SK-N-SH (cell line): ENCODE results near the gene ESM1. TPM values are rescaled to one million over a fixed set of nuclear protein-coding genes. Genes with fewer than 3 reads are reported as not detected.

Experiments used
- CTCF ChIA-PET: fragments of 300-600, 350-600 bp; formaldehyde crosslinking; extraction: SDS; loops from one replicate; lab custom pipeline; 2021; lab: Yijun Ruan, JAX
- POLR2A ChIA-PET: fragments of 350-600 bp; sonication (Branson Sonifier 250); formaldehyde crosslinking; extraction: SDS; loops from one replicate; lab custom pipeline; 2020; ENCODE audit warnings: antibody characterized with exemption, inconsistent platforms; lab: Yijun Ruan, JAX
- DNase-seq: peaks from one replicate; pipeline ENCODE4 v3.0.0; 2012
- H2AFZ ChIP-seq: fragments of 200-600 bp; sonication (generic); 2 replicates; pipeline ENCODE4 v1.8.1; 2016; ENCODE audit warnings: antibody characterized with exemption, mild to moderate bottlenecking, low read depth
- H3F3A ChIP-seq: fragments of 200-600 bp; sonication (generic); replicated peaks from 2 replicates; pipeline ENCODE3; 2016; ENCODE audit warnings: antibody characterized with exemption, mild to moderate bottlenecking; ENCODE audit not compliant: insufficient read depth
- H3K27ac ChIP-seq, 2 experiments: fragments of 200-500 bp in 1 of 2; fragments of 200-600 bp in 1 of 2; sonication (Bioruptor generic) in 1 of 2; sonication (generic), shearing (Covaris generic) in 1 of 2; 2 replicates each; pipeline versions ENCODE4 v1.5.1 to v1.6.1; 2014 to 2016; ENCODE audit warnings: low read depth in 2 of 2, inconsistent platforms in 1 of 2, low read length in 1 of 2, mild to moderate bottlenecking in 1 of 2, mixed read lengths in 1 of 2
- H3K27me3 ChIP-seq: fragments of 200-600 bp; sonication (generic), shearing (Covaris generic); 2 replicates; pipeline ENCODE4 v1.6.1; 2016; ENCODE audit warnings: mixed run types; ENCODE audit not compliant: insufficient read depth
- H3K36me3 ChIP-seq, 2 experiments: fragments of 200-500 bp in 1 of 2; fragments of 200-600 bp in 1 of 2; sonication (Bioruptor generic) in 1 of 2; sonication (generic) in 1 of 2; replicated peaks in 1 of 2; 2 replicates each; pipeline versions ENCODE3 to v1.5.1; 2014 to 2016; ENCODE audit warnings: low read length in 1 of 2, mild to moderate bottlenecking in 1 of 2; ENCODE audit not compliant: insufficient read depth in 2 of 2, control insufficient read depth in 1 of 2
- H3K4me1 ChIP-seq, 2 experiments: fragments of 200-500 bp in 1 of 2; fragments of 200-600 bp in 1 of 2; sonication (Bioruptor generic) in 1 of 2; sonication (generic), shearing (Covaris generic) in 1 of 2; 2 replicates each; pipeline versions ENCODE4 v1.5.1 to v1.6.1; 2014 to 2016; ENCODE audit warnings: low read depth in 1 of 2, low read length in 1 of 2, mixed run types in 1 of 2; ENCODE audit not compliant: insufficient read depth in 2 of 2, control insufficient read depth in 1 of 2
- H3K4me2 ChIP-seq: fragments of 200-600 bp; sonication (generic), shearing (Covaris generic); 2 replicates; pipeline ENCODE4 v1.6.1; 2017; ENCODE audit warnings: mixed run types
- H3K4me3 ChIP-seq, 2 experiments: fragments of 200-500 bp in 1 of 2; fragments of 200-600 bp in 1 of 2; sonication (Bioruptor generic) in 1 of 2; sonication (generic), shearing (Covaris generic) in 1 of 2; 2 replicates each; pipeline versions ENCODE4 v1.5.1 to v1.8.1; 2014 to 2016; ENCODE audit warnings: low read depth in 2 of 2, inconsistent platforms in 1 of 2, low read length in 1 of 2, mild to moderate bottlenecking in 1 of 2, mixed read lengths in 1 of 2, moderate library complexity in 1 of 2
- H3K79me2 ChIP-seq: fragments of 200-600 bp; sonication (generic); 2 replicates; pipeline ENCODE4 v1.8.1; 2017; ENCODE audit warnings: mild to moderate bottlenecking; ENCODE audit not compliant: insufficient read depth
- H3K9ac ChIP-seq: fragments of 200-600 bp; sonication (generic); 2 replicates; pipeline ENCODE4 v1.6.1; 2017; ENCODE audit warnings: mixed run types
- H3K9me2 ChIP-seq: fragments of 200-600 bp; sonication (generic); 2 replicates; pipeline ENCODE4 v1.6.1; 2017; ENCODE audit warnings: mixed run types
- H3K9me3 ChIP-seq: fragments of 200-600 bp; sonication (generic); 2 replicates; pipeline ENCODE4 v1.6.1; 2017; ENCODE audit warnings: mixed run types, mild to moderate bottlenecking, moderate library complexity
- H4K20me1 ChIP-seq: fragments of 200-600 bp; sonication (generic); 2 replicates; pipeline ENCODE4 v1.6.1; 2017; ENCODE audit warnings: mild to moderate bottlenecking, mixed run types; ENCODE audit not compliant: insufficient read depth
- FOSL2 ChIP-seq: IDR thresholded peaks from 2 replicates; pipeline ENCODE4 v1.4.0; 2012; ENCODE audit warnings: low read depth, mild to moderate bottlenecking, moderate library complexity, borderline replicate concordance
- JUND ChIP-seq: IDR thresholded peaks from 2 replicates; pipeline ENCODE4 v1.4.0; 2012
- RCOR1 ChIP-seq: fragments of 150-350 bp; IDR thresholded peaks from 2 replicates; pipeline ENCODE4 v1.6.1; 2017; ENCODE audit warnings: antibody characterized with exemption, low read length
- TCF12 ChIP-seq: IDR thresholded peaks from 2 replicates; pipeline ENCODE4 v1.4.0; 2012
- WGBS: methylation state at CpG from one replicate; pipeline ENCODE4 v1.1.6; 2017; ENCODE audit warnings: low lambda C conversion rate; 5-methylcytosine and 5-hydroxymethylcytosine counted together
- polyA plus RNA-seq, 3 experiments: library from polyadenylated mRNA; depleted of rRNA; stranded (reverse); fragments of >200 nt; gene quantifications; 2 replicates each; pipeline ENCODE4 v1.2.3, GENCODE V29; 2012
- TF ChIP-seq, protein P1 (sequence below): fragments of 200-600 bp; sonication (generic); IDR thresholded peaks from 2 replicates; pipeline ENCODE4 v1.6.1; 2017; ENCODE audit warnings: antibody characterized with exemption, mild to moderate bottlenecking, moderate library complexity
- TF ChIP-seq, protein P2 (sequence below): fragments of 150-350 bp; IDR thresholded peaks from 2 replicates; pipeline ENCODE4 v1.6.1; 2016; ENCODE audit warnings: mild to moderate bottlenecking, low read depth, low read length
- TF ChIP-seq, protein P3 (sequence below): IDR thresholded peaks from 2 replicates; pipeline ENCODE4 v1.4.0; 2012; ENCODE audit warnings: low read depth, borderline replicate concordance

The ESM1 gene
- polyA plus RNA-seq, 1 of the 3 experiments (the other 2 are of a cell fraction): 36.5 TPM

DNA sequence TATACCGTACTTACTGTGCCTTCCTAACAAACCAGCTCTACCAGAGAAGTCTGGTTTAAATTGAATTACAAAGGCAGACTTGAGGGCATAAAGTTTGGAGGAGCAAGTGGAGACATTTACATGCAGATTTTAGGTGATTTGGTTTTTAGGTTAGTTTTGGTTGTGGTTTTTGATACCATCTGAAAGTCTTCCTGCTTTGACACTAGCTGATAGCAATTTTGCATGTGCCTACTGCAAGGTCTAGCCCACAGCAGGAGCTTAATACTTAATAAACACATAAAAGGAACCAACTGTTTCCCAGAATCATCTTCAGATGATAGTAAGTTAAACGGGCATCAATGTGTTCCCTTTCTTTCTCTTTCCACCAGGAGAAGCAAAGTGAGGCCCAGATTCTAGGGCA is 3.4 kb upstream of the ESM1 start:
- H3K4me1 ChIP-seq: peaks cover 0 to 16% of the 10 kb centered on the region in 2 experiments; a peak in 3 of 4 replicates
- WGBS: 28% methylated on average over 2 of the region's 2 CpGs

DNA sequence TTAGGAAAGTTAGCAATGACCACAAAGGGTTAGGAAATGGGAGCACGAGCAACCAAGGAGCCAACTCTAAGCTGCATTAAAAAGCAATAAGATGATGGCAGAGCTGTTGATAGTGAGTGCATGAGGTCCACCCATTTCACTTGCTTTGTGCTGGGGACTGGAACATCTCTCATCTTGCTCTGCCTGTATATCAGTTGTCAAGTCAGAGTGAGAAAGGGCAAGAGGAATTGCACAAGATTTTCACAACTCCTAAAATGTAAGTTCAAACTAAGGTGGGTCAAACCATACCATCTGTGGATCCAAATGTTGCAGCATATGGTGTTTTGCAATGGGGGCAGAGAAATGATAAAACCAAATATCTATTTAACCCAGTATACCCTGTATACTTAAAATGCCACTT is 2.8 kb upstream of the ESM1 start:
- Histone ChIP-seq H3K4me1 (peaks cover 0 to 15% of the 10 kb centered on the region in 2 experiments; a peak in 3 of 4 replicates), H3K9ac (no peak overlapping the region), H4K20me1 (no peaks in the 10 kb centered on the region), H3F3A (peaks cover 39% of the 10 kb centered on the region), H3K4me2 (no peak overlapping the region), H3K36me3 (no peaks in the 10 kb centered on the region), H3K9me3 (no peaks in the 10 kb centered on the region), H3K27ac (no peak overlapping the region), H3K4me3 (no peak overlapping the region), H3K9me2 (no peaks in the 10 kb centered on the region), H3K79me2 (peaks cover 14% of the 10 kb centered on the region; the same call in 1 of the 2 replicates), H2AFZ (no peak overlapping the region), H3K27me3 (no peaks in the 10 kb centered on the region)
- 36% methylated on average over 1 of the region's 1 CpG for WGBS
- TF ChIP-seq JUND (no peak), TCF12 (no peak)
- TF ChIP-seq, protein P1, sequence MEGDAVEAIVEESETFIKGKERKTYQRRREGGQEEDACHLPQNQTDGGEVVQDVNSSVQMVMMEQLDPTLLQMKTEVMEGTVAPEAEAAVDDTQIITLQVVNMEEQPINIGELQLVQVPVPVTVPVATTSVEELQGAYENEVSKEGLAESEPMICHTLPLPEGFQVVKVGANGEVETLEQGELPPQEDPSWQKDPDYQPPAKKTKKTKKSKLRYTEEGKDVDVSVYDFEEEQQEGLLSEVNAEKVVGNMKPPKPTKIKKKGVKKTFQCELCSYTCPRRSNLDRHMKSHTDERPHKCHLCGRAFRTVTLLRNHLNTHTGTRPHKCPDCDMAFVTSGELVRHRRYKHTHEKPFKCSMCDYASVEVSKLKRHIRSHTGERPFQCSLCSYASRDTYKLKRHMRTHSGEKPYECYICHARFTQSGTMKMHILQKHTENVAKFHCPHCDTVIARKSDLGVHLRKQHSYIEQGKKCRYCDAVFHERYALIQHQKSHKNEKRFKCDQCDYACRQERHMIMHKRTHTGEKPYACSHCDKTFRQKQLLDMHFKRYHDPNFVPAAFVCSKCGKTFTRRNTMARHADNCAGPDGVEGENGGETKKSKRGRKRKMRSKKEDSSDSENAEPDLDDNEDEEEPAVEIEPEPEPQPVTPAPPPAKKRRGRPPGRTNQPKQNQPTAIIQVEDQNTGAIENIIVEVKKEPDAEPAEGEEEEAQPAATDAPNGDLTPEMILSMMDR: no peak
- TF ChIP-seq, protein P2, sequence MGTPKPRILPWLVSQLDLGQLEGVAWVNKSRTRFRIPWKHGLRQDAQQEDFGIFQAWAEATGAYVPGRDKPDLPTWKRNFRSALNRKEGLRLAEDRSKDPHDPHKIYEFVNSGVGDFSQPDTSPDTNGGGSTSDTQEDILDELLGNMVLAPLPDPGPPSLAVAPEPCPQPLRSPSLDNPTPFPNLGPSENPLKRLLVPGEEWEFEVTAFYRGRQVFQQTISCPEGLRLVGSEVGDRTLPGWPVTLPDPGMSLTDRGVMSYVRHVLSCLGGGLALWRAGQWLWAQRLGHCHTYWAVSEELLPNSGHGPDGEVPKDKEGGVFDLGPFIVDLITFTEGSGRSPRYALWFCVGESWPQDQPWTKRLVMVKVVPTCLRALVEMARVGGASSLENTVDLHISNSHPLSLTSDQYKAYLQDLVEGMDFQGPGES: no peak
- ChIA-PET CTCF (interaction anchor here (1.0 kb wide), 1 partner anchor 11 kb away, joined by 3 read pairs; no protein-coding TSS in a partner anchor), POLR2A (no interaction called here)
- DNase-seq: no peak

More for the DNA sequence above, 3.4 kb upstream of the ESM1 start:
- H3K27ac ChIP-seq: no peak overlapping the region
- POLR2A ChIA-PET: no interaction called here
- no peak for DNase-seq
- no peak overlapping the region for H3K9ac ChIP-seq
- H3F3A ChIP-seq: peaks cover 45% of the 10 kb centered on the region
- H4K20me1 ChIP-seq: no peaks in the 10 kb centered on the region
- no peak overlapping the region for H2AFZ ChIP-seq
- H3K4me3 ChIP-seq: no peak overlapping the region
- CTCF ChIA-PET: interaction anchor here (0.8 to 1.0 kb wide), 2 partner anchors 8 to 11 kb away, joined by 3 read pairs; no protein-coding TSS in a partner anchor
- H3K4me2 ChIP-seq: no peak overlapping the region
- no peaks in the 10 kb centered on the region for H3K36me3 ChIP-seq
- no peaks in the 10 kb centered on the region for H3K9me2 ChIP-seq
- TF ChIP-seq, protein P3, sequence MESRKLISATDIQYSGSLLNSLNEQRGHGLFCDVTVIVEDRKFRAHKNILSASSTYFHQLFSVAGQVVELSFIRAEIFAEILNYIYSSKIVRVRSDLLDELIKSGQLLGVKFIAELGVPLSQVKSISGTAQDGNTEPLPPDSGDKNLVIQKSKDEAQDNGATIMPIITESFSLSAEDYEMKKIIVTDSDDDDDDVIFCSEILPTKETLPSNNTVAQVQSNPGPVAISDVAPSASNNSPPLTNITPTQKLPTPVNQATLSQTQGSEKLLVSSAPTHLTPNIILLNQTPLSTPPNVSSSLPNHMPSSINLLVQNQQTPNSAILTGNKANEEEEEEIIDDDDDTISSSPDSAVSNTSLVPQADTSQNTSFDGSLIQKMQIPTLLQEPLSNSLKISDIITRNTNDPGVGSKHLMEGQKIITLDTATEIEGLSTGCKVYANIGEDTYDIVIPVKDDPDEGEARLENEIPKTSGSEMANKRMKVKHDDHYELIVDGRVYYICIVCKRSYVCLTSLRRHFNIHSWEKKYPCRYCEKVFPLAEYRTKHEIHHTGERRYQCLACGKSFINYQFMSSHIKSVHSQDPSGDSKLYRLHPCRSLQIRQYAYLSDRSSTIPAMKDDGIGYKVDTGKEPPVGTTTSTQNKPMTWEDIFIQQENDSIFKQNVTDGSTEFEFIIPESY: no peak
- TF ChIP-seq RCOR1 (no peak), FOSL2 (no peak)
- H3K79me2 ChIP-seq: peaks cover 9% of the 10 kb centered on the region; the same call in 1 of the 2 replicates
- no peaks in the 10 kb centered on the region for H3K27me3 ChIP-seq
- H3K9me3 ChIP-seq: no peaks in the 10 kb centered on the region
